Measurements from ENCODE around the gene HOXA9. TPM values are rescaled to one million over a fixed set of nuclear protein-coding genes. Genes with fewer than 3 reads are reported as not detected.

The HOXA9 gene
- total RNA-seq, 1 experiment from 2014 or later: 6.9 TPM

DNA sequence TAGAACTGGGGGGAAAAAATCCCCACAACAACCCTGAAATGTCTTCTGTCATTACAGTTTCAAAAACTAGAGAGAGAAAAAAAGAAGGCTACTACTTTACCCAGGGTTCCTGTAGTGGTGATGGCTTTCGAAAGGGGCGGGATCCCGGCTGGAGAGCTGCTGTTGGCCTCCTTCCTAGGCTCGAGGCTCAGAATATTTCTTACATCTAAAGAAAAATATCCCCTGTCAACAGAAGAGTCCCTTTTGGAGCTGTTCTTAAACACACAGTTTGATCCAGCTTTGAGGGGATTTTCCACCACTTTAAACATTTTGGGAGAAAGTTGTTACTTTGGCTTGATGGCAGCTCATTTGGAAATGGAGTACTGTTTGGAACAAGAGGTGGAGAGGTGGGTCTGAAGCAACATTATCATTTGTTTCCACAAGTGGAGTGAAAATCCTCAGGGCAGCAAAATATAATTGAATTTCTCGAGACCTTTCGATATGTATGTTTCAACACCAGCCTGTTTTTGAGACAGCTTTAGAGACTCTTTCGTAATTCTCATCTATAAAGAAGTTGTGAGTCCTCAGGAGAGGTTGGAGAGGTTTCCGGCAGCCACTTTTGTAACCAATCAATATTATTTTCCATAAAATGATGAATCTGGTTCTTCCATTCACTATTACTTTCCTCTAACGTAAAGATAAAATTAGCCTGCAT, 29.5 kb upstream of the HOXA9 start:
- Mint-ChIP-seq H3K27me3 (ENCODE audit: insufficient read depth, unreplicated experiment) (peaks cover 40% of the 10 kb centered on the region), H3K9me3 (ENCODE audit: unreplicated experiment) (no peaks in the 10 kb centered on the region), H3K36me3 (ENCODE audit: insufficient read depth, unreplicated experiment) (no peaks in the 10 kb centered on the region), H3K27ac (ENCODE audit: low read depth, unreplicated experiment) (no peak overlapping the region), H3K4me3 (ENCODE audit: unreplicated experiment) (no peak overlapping the region), H3K4me1 (ENCODE audit: insufficient read depth, unreplicated experiment) (no peaks in the 10 kb centered on the region)
- no peak for TF ChIP-seq CTCF (IDR thresholded peaks at IDR 0.05; ENCODE audit: unreplicated experiment)
- CTCF ChIA-PET: interaction anchor here (0.5 to 2.8 kb wide), 28 partner anchors 8 to 975 kb away, joined by 3 to 39 read pairs (median 6); partner anchors contain the start of gene HOXA11
- intact Hi-C loops (cut with micrococcal nuclease): loop anchor here (5.0 to 10.0 kb wide), 2 partner anchors 882 to 1730 kb away; no protein-coding TSS in a partner anchor
- DNase-seq (ENCODE audit: unreplicated experiment): no peak
- BruUV-seq (replicated peaks): no TSS peak
- POLR2A ChIA-PET: interaction anchor here (0.6 to 1.7 kb wide), 6 partner anchors 13 to 826 kb away, joined by 3 to 6 read pairs (median 4); no protein-coding TSS in a partner anchor

GRCh38 chr7:27194002-27194352, 28.6 kb upstream of the HOXA9 start:
- H3K4me3 Mint-ChIP-seq (ENCODE audit: unreplicated experiment): no peak overlapping the region
- H3K27ac Mint-ChIP-seq (ENCODE audit: low read depth, unreplicated experiment): no peak overlapping the region
- no peaks in the 10 kb centered on the region for H3K36me3 Mint-ChIP-seq (ENCODE audit: insufficient read depth, unreplicated experiment)
- no TSS peak for BruUV-seq (replicated peaks)
- ChIA-PET CTCF (interaction anchor here (0.5 to 2.8 kb wide), 6 partner anchors 7 to 904 kb away, joined by 3 to 21 read pairs (median 6); no protein-coding TSS in a partner anchor), POLR2A (interaction anchor here (1.7 kb wide), 1 partner anchor 581 kb away, joined by 4 read pairs; no protein-coding TSS in a partner anchor)
- TF ChIP-seq CTCF (IDR thresholded peaks at IDR 0.05; ENCODE audit: unreplicated experiment): no peak
- H3K27me3 Mint-ChIP-seq (ENCODE audit: insufficient read depth, unreplicated experiment): peaks cover 32% of the 10 kb centered on the region
- DNase-seq (ENCODE audit: unreplicated experiment): no peak
- H3K9me3 Mint-ChIP-seq (ENCODE audit: unreplicated experiment): no peaks in the 10 kb centered on the region
- intact Hi-C loops (cut with micrococcal nuclease): loop anchor here (10.0 kb wide), 1 partner anchor 1731 kb away; no protein-coding TSS in a partner anchor
- H3K4me1 Mint-ChIP-seq (ENCODE audit: insufficient read depth, unreplicated experiment): no peaks in the 10 kb centered on the region

DNA sequence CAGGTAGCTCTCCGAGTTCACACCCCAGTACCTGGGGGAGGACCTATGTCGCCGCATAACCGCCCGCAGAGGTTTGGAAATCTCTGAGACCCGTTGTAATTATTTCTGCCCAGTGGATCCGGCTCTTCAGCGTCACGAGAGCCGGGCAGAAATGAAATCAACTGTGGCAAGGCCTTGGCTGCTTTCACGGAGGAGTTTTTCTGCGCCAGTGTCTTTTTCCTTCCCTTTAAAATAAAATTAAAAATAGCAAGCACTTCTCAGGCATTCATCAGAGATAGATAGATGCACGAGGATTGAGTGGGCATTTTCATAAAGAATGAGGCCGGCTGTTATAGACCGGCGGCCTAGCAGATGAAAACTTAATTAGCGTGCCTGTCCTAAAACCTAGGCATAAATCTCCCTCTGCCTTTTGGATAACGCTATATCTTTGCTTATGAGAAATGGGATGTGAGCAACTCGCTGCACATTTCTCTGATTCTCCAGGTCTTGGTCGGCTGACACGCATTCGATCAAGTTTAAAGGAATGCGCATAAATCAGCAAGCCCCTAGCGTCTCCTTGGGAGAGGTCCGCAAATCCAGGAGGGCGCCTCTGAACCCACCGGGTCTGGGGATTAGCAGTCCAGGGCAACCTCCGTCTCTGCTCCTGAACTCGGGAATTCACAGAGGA, 28.1 kb upstream of the HOXA9 start:
- no peak for DNase-seq (ENCODE audit: unreplicated experiment)
- peaks cover 26% of the 10 kb centered on the region for H3K27me3 Mint-ChIP-seq (ENCODE audit: insufficient read depth, unreplicated experiment)
- H3K27ac Mint-ChIP-seq (ENCODE audit: low read depth, unreplicated experiment): no peak overlapping the region
- no peak for TF ChIP-seq CTCF (IDR thresholded peaks at IDR 0.05; ENCODE audit: unreplicated experiment)
- H3K4me3 Mint-ChIP-seq (ENCODE audit: unreplicated experiment): no peak overlapping the region
- no peaks in the 10 kb centered on the region for H3K9me3 Mint-ChIP-seq (ENCODE audit: unreplicated experiment)
- BruUV-seq (replicated peaks): no TSS peak
- no peaks in the 10 kb centered on the region for H3K4me1 Mint-ChIP-seq (ENCODE audit: insufficient read depth, unreplicated experiment)
- ChIA-PET CTCF (interaction anchor here (0.9 to 1.1 kb wide), 2 partner anchors 375 to 551 kb away, joined by 3 to 4 read pairs; no protein-coding TSS in a partner anchor), POLR2A (no interaction called here)
- no peaks in the 10 kb centered on the region for H3K36me3 Mint-ChIP-seq (ENCODE audit: insufficient read depth, unreplicated experiment)
- intact Hi-C loops (cut with micrococcal nuclease): loop anchor here (10.0 kb wide), 1 partner anchor 1731 kb away; no protein-coding TSS in a partner anchor
